GM21423 (cell line): ENCODE data around the gene SH3BP1.
"Not testable (repeated sequence)": the region's sequence is repeated elsewhere in the genome, so short reads cannot be mapped to it uniquely, and the experiment has no call there.

Experiments
- ATAC-seq: cut with Tn5 transposase; IDR thresholded peaks from one replicate; pipeline ENCODE4 v1.9.1; 2021; ENCODE audit warnings: mild to moderate bottlenecking, moderate library complexity; ENCODE audit not compliant: unreplicated experiment

The SH3BP1 gene

DNA sequence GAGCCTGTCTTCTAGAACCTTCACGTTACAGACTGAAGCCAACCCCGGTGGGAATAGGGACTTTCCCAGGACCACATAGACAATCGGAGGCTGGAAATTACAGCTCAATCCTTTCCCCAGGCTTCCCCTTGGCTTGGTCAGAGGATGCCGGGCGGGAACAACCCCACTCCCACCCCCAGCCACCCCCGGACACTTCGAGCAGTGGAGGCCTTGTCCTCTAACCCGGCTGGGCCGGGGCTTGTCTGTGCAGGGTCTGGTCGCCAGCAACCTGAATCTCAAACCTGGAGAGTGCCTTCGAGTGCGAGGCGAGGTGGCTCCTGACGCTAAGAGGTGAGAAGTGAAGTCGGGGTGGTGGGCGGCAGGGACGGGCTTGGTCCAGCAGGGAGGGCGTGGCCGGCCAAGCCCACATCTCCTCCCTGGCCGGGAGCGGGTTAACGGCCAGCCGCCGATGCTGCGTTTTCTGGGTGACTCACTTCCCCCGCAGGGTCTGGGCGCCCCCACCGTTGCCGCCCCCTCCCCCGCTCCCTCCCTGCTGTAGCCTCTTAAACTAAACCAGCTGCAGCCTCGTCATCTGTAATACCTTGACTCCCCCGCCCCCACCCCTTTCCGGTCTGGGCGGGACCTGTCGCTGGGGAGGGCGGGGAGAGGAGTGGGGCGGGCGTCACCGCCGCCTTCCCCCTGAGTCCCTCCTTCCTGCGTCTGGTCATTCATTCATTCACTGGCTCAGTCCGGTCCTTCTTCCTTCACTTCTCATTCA, 37.4 kb downstream of the SH3BP1 start:
- ATAC-seq, result peak; percentile 56

DNA sequence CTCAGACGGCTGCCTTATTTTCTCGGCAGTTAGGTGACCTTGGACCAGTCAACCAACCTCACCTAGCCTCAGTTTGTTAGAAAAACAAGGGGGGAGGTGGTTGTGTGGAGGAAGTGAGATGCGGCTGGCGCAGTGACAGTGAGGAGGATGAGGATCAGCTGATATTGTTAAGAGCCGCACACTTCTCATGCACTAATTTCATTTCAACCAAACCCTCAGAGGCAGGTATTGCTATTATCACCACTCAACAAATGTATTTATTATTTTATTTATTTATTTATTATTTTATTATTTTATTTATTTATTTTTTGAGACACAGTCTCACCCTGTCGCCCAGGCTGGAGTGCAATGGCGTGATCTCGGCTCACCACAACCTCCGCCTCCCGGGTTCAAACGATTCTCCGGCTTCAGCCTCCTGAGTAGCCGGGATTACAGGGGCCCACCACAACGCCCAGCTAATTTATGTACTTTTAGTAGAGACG, 38.1 kb downstream of the SH3BP1 start:
- no peak for ATAC-seq

DNA sequence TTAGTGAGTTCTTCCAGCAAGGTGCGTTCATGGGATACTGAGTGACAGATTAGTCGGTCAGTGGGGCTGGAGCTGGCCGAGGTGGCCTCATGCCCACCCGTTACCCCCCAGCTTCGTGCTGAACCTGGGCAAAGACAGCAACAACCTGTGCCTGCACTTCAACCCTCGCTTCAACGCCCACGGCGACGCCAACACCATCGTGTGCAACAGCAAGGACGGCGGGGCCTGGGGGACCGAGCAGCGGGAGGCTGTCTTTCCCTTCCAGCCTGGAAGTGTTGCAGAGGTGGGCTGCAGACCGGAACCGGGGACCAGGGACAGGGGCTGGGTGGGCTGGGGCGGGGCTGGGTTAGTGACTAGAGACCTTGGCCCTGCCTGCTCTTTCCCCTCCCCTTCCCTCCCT, 38.9 kb downstream of the SH3BP1 start:
- ATAC-seq, result no peak

DNA sequence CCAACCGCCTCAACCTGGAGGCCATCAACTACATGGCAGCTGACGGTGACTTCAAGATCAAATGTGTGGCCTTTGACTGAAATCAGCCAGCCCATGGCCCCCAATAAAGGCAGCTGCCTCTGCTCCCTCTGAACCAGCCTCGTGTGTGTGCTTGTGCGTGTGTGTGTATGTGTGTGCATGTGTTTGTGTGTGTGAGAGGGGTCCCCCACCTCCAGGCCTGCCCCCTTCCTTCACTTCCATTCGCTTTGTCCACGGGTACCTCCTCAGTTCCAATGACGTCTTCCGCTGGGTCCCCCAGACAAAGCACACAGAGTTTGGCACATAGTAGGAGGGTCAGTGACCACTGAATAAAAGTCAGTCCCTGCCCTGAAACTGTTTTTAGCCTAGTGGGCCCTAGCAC, 40.2 kb downstream of the SH3BP1 start:
- no peak for ATAC-seq

DNA sequence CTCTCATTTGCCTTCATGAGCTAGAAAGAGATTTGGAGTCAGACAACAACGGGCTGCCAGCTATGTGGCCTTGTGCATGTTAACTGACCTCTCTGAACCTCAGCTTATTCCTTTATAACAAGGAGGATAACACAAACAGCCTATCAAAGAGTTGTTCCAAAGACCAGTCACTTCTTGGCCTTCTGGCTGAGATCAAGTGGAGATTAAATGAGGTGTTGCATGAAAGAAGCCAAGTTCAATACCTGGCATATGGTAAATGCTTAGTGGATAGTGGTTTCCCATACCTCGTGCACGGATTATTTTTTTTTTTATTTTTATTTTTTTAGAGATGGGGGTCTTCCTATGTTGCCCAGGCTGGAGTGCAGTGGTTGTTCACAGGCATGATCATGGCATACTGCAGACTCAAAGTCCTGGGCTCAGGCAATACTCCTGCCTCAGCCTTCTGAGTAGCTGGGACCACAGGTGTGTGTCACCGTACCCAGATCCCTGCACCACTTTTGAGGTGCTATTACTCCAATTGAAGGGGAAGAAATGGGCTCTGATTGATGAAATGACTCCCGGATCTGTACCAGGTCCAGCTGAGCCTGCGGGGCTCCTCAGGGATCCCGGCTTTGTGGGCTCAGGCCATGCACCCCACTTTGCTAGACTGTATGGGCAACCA, 40.9 kb downstream of the SH3BP1 start:
- no peak for ATAC-seq

DNA sequence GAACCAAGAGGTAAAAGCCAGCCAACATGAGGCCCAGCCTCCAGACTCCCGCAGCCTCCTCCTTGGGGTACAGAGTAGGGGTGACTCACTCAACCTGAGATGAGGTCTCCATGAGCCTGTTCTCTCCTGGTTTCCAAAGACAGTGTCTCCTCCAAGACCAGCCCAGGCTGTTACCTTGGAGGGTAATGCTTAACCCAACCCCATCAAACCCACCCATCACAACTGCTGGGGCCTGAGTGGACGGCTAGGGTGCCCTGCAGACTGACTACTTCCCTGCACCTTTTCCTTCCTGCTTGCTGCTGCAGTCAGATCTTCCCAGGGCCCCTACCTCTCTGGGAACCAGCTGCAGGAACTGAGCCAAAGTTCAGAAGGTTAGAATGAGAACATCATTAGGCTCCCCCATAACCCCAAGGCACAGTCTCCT, 41.5 kb downstream of the SH3BP1 start:
- no peak for ATAC-seq

DNA sequence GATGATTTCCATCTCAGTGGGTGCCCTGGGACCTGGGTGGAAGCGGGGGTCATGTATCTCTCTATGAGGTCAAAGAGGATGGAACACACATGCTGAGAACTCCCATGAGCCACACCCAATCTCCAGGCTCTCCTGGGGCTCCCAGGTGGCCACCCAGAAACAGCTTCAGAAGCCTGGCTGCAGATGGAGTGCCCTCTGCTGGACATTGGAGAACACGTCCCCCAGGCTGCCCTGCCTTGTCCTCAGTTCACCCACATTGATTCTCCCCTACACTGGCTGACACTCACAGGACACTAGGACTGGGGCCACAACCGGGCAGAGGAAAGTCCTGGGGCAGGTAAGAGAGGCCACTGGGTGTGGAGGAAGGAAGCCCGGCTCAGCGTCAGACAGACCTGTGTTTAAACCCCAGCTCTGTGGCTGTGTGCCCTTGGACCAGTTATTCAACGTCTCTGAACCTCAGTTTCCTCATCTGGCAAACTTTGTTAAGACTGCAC, 42.1 kb downstream of the SH3BP1 start:
- ATAC-seq, result no peak

DNA sequence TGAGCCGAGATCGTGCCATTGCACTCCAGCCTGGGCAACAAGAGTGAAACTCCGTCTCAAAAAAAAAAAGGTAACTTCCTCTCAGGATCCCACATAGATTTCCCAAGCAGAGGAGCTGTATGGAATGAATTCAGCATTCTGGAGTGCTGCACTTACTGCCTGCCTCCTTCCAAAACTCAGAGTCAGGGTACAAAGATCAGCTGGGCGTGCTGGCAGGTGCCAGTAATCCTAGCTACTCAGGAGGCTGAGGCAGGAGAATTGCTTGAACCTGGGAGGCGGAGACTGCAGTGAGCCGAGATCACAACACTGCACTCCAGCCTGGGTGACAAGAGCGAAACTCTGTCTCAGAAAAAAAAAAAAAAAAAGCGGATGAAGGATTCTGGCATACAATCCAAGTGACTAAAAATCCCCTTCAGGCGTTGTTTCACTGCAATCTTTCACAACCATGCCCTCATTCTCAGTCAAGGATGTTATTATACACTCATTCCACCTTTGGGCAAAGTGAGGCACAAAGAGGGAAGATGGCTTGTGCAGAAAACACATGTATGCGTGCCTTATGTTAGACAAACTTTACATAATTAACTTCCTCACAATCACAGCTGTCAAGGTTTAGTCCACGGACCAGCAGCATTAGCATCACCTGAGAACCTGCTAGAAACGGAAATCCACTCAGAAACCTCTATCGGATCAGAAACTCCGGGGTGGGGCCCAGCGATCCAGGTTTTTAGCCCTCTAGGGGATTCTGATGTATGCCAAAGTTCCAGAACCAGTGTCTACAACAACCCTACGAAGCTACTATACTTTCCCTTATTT, 45.5 kb downstream of the SH3BP1 start:
- no peak for ATAC-seq

DNA sequence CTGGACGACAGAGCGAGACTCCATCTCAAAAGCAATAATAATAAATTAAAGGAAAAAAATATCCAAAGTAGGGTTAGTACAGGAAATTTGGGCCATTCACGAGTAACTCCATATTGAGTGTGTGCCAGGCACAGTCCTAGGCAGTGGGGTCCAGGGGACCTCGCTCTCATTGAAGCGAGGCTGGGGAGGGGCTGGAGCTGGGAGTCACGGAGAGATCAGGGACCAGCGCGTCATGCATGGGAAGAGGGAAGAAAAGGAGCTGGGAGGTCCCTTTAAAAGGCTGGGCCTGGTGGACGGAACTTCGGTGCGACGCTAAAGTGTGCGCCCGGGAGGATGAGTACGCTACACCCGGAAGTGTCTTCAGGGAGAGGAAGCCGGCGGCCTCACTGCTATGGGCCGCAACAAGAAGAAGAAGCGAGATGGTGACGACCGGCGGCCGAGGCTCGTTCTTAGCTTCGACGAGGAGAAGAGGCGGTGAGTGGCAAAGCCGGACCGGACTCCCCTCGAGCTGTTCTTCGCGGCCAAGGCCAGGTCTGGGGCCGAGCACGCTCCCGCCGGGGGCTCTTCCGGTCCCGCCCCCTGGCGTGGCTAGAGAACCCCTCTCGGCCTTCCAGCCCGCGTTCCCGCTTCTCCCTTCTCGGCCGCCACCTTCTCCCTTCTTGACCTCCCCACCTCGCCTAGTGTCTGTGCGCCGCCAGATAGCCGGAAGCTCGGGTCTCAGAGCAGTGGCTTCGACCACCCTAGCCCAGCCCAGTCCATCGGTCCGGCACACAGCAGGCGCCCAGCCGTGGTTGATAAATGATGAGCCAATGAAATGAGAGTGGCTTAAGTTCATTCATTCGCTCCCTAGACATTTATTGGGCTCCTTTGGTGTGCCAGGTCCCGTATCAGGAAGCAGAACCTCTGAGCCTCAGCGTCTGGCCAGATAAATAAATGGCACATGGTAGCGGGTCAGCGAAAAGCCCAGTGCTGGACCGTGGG, 46.8 kb downstream of the SH3BP1 start, which contains the start of gene NOL12:
NOL12 (plus strand) TSS at position 342 of the 981 bp plus-strand sequence; CDS start at position 392, 50 bp downstream.
- peak; percentile 70 for ATAC-seq

DNA sequence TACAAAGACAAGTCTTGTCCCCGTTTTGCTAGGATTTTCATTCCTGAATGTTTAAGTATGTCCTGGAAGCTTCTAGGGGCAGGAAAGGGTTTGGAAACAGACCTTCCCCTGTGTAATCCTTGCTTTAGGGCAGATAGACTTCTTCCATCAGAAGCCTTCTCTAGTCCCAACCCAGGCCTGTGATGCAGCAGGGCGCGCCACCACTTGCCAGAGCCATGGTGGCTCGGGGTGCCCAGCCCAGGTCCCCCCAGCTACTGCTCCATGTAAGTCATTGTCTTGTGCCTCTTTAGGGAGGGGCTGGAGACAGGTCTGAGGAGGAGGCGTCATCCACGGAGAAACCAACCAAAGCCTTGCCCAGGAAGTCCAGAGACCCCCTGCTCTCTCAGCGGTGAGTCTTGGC, 50.9 kb downstream of the SH3BP1 start:
- no peak for ATAC-seq

DNA sequence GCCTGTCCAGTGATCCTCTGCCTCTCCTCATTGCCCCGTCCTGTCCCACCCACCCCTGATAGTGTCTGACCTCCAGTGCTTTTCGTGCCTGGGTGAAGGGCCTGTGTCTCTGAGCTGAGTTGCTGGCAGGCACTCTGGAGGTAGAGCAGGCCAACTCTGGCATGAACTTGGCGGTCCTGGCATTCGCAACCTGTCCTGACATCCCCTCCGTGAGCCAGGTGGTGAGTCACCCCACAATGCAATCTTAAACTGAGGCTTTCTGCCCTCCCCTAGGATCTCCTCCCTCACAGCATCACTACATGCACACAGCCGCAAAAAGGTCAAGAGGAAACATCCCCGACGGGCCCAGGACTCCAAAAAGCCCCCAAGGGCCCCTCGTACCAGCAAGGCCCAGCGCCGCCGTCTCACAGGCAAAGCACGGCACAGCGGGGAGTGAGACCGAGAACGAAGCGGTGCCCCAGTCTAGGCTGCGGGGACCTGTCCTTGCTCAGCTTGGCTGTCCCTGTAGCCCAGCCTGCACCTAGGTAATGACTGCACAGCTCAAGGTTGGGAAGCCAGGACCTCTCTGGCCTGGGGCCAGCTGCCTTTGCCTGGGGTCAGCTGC, 51.5 kb downstream of the SH3BP1 start:
- no peak for ATAC-seq

DNA sequence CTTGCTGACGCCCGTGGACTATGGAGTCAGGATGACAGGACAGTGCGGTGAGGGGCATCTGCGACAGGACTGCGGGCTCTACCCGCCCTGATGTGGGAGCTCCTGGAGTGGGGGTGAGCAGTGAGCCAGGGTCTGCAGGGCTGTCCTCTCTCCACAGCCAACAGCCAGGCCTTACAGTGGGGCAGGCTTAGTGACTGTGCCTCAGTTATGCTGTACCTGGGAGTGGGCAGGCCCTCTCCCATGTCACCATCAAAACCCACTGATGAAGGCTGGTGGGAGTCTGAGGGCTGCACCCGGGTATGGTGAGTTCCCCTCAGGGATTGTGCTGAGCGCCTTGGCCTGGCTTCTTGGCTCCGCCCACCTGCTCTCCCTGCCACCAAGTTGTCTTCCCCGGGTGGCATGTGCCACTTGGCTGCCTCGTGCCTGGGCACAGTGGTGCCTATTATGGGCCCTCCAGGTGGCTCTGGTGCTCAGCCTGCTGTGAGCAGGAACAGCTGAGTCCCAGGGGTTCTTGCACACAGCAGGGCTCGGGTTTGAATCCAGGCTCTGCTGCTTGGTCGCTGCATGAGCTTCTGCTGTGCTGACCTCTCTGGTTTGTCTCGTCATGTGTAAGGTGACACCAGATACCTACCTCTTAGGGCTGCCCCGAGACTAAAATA, 53.3 kb downstream of the SH3BP1 start:
- no peak for ATAC-seq

DNA sequence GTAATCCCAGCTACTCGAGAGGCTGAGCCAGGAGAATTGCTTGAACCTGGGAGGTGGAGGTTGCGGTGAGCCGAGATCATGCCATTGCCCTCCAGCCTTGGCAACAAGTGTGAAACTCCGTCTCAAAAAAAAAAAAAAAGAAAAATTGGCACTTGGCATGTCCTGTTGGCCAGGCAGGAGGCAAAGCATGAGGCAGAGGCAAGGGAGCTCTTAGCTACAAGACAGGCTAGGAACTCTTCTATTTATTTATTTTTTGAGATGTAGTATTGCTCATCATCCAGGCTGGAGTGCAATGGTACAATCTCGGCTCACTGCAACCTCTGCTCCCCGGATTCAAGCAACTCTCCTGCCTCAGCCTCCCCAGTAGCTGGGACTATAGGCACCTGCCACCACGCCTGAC, 54.7 kb downstream of the SH3BP1 start:
- not testable (repeated sequence) for ATAC-seq

DNA sequence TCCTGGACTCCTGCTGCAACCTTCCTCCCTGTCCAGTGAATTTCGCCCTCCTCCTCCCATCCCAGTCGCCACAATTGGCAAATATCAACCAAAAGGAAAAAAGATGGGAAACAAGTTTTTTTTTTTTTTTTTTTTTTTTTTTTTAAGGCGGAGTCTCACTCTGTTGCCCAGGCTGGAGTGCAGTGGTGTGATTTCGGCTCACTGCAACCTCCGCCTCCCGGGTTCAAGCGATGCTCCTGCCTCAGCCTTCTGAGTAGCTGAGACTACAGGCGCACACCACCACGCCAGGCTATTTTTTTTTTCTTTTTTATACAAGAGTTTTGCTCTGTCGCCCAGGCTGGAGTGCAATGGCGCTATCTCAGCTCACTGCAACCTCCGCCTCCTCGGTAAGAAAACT, 56.8 kb downstream of the SH3BP1 start:
- not testable (repeated sequence) for ATAC-seq

DNA sequence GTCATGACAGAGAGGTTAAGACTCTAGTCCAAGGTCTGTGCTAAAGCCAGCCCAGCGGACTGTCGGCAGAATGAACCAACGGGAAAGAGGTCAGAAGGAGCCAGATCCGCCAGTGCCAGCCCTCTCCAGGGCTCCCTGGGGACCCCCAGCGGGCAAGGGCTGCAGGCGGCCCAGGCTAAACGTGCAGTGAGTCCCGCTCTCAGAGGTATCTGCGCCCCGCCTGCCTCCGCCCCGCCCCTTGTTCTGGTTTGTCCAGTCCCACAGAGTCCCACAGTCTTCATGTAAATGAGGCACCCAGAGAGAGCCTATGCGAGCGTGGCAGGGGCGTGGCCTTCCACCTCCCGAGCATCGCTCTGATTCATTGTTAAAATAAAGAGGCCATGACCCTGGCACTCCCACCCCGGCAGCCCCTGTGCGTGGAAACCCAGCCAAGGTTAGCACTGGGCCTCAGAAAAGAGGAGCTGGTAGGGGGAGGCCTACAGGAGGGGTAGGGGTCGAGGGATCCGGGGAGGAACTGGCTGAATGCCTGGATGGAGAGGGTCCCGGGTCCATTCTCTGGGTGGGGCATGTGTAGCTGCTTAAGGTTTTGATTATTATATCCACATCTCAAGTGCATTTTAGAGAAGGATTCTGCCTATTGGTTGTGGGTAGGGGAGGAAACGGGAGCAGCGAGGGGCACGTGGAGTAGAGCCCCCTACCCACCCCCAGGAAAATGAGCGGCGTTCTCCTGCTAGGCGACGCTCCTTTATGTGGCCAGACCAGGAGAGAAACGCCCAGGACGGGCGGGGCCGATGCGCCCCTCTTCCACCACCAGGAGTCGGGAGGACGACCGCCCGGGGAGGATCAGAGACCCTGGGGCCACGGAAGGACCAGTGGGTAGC, 57.4 kb downstream of the SH3BP1 start, which contains the start of gene TRIOBP:
TRIOBP (plus strand) TSS at position 392 of the 881 bp plus-strand sequence. CDS start 4,318 bp downstream, outside the sequence.
- ATAC-seq, result peak; percentile 91

DNA sequence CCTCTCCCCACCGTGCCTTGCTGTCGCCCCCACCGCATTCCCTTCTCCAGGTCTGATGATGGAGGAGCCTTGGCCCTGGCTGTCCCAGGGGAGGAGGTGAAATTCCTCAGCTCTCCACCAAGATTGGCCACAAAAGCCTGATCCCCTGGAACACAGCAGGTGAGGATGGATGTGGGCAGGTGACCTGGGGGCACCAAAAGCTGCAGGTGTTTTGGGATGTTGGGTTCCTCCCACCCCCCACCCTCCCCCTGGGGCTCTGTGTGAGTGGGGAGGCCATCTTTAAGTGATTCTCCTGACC, 58.0 kb downstream of the SH3BP1 start:
- ATAC-seq, result no peak

DNA sequence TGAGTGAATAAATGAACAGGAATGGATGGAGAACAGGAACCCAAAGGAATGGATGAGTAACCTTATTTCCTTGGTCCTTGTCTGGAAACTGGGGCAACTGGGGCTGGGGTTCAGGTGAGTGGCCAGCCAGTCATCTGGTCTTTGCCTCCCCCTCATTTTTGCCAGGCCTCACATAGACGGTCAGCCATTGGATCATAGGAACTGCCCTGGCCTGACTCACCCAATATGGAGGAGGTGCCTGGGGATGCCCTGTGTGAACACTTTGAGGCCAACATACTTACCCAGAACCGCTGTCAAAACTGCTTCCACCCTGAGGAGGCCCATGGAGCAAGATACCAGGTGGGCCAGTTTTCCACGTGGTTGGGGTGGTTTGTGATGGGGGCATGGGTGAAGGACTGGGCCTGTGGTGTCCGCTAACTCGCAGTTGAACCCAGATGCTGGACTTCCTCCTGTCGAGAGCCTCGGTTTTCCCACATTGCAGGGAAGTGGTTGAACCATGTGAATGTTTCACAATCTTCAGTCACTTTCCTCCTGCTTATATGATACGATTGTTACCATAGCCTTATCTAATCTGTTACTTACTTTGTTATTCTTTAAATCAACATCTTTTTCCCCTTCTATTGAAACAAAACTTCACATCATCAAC, 61.8 kb downstream of the SH3BP1 start:
- ATAC-seq, result no peak

DNA sequence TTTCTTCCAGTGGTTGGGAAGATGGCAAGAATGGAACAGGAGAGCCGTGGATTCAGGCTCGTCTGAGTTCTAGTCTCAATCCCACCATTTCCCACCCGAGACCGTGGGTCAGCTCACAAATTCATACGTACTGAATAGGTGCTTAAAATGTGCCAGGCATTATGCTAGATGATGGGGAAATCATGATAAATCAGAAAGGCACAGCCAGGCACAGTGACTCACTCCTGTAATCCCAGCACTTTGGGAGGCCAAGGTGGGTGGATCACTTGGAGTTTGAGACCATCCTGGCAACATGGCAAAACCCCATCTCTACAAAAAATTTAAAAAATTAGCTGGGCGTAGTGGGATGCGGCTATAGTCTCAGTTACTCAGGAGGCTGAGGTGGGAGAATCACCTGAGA, 64.4 kb downstream of the SH3BP1 start:
- ATAC-seq, result no peak
